ENCODE results near the gene FILIP1L. TPM values are rescaled to one million over a fixed set of nuclear protein-coding genes. Genes with fewer than 3 reads are reported as not detected.

FILIP1L gene
- total and polyA plus RNA-seq, 2 of the 13 experiments (the other 11 are each of a cell fraction or from before 2014, with no cell fraction given), result 8.1 to 187 TPM

DNA sequence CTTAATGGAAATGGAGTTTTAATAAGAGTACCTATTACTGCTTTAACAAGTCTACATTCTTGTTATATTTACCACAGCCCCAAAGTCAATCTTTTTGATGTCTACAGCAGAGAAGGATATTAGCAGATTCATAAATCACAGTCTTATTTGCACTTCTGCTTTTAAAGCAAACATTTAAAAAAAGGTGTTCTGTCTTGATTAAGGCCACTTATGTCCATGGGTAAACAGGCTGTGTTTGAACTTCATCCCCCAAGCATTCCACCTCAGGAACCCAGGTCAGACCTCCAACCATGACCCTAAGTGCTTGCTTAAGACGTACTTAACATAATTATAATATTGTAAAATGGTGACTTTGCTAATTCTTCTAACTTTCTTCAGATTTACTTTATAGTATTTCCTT, 183.2 kb downstream of the FILIP1L start (continued):
- TF ChIP-seq, protein P1, sequence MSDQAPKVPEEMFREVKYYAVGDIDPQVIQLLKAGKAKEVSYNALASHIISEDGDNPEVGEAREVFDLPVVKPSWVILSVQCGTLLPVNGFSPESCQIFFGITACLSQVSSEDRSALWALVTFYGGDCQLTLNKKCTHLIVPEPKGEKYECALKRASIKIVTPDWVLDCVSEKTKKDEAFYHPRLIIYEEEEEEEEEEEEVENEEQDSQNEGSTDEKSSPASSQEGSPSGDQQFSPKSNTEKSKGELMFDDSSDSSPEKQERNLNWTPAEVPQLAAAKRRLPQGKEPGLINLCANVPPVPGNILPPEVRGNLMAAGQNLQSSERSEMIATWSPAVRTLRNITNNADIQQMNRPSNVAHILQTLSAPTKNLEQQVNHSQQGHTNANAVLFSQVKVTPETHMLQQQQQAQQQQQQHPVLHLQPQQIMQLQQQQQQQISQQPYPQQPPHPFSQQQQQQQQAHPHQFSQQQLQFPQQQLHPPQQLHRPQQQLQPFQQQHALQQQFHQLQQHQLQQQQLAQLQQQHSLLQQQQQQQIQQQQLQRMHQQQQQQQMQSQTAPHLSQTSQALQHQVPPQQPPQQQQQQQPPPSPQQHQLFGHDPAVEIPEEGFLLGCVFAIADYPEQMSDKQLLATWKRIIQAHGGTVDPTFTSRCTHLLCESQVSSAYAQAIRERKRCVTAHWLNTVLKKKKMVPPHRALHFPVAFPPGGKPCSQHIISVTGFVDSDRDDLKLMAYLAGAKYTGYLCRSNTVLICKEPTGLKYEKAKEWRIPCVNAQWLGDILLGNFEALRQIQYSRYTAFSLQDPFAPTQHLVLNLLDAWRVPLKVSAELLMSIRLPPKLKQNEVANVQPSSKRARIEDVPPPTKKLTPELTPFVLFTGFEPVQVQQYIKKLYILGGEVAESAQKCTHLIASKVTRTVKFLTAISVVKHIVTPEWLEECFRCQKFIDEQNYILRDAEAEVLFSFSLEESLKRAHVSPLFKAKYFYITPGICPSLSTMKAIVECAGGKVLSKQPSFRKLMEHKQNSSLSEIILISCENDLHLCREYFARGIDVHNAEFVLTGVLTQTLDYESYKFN (CRISPR knock-in tag; conservative IDR thresholded peaks at IDR 0.05), result peak; percentile 66
- 0 out of 2 replicates have a peak, but pooled peaks have one; percentile 53 for TF ChIP-seq ARID2 (CRISPR knock-in tag; IDR thresholded peaks at IDR 0.05; ENCODE audit: borderline replicate concordance)
- no peak for TF ChIP-seq ATRX (CRISPR knock-in tag; IDR thresholded peaks at IDR 0.05; ENCODE audit: borderline replicate concordance)
- TF ChIP-seq HHEX (CRISPR knock-in tag; IDR thresholded peaks at IDR 0.05), result peak; percentile 94
- peak; percentile 33; the same call in 1 of the 2 replicates for TF ChIP-seq ETV5 (CRISPR knock-in tag; IDR thresholded peaks at IDR 0.05; ENCODE audit: borderline replicate concordance)
- TF ChIP-seq, protein P2, sequence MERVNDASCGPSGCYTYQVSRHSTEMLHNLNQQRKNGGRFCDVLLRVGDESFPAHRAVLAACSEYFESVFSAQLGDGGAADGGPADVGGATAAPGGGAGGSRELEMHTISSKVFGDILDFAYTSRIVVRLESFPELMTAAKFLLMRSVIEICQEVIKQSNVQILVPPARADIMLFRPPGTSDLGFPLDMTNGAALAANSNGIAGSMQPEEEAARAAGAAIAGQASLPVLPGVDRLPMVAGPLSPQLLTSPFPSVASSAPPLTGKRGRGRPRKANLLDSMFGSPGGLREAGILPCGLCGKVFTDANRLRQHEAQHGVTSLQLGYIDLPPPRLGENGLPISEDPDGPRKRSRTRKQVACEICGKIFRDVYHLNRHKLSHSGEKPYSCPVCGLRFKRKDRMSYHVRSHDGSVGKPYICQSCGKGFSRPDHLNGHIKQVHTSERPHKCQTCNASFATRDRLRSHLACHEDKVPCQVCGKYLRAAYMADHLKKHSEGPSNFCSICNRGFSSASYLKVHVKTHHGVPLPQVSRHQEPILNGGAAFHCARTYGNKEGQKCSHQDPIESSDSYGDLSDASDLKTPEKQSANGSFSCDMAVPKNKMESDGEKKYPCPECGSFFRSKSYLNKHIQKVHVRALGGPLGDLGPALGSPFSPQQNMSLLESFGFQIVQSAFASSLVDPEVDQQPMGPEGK (CRISPR knock-in tag; IDR thresholded peaks at IDR 0.05), result peak; percentile 29; the same call in 1 of the 2 replicates
- TF ChIP-seq SOX13 (IDR thresholded peaks at IDR 0.05), result 0 out of 2 replicates have a peak, but pooled peaks have one; percentile 38
- TF ChIP-seq SOX13 (CRISPR knock-in tag; conservative IDR thresholded peaks at IDR 0.05 in 1 of 2, IDR thresholded peaks at IDR 0.05 in 1 of 2), result peak in 1 of 2 experiments; percentile 79; a peak in 2 of 4 replicates
- TF ChIP-seq, protein P3, sequence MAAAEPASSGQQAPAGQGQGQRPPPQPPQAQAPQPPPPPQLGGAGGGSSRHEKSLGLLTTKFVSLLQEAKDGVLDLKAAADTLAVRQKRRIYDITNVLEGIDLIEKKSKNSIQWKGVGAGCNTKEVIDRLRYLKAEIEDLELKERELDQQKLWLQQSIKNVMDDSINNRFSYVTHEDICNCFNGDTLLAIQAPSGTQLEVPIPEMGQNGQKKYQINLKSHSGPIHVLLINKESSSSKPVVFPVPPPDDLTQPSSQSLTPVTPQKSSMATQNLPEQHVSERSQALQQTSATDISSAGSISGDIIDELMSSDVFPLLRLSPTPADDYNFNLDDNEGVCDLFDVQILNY (CRISPR knock-in tag; conservative IDR thresholded peaks at IDR 0.05), result no peak
- no peak for TF ChIP-seq ZFY (CRISPR knock-in tag; IDR thresholded peaks at IDR 0.05)
- TF ChIP-seq CENPBD1 (CRISPR knock-in tag; IDR thresholded peaks at IDR 0.05; ENCODE audit: borderline replicate concordance, low read depth), result no peak
- peak; percentile 50; the same call in 1 of the 2 replicates for TF ChIP-seq POGZ (CRISPR knock-in tag; IDR thresholded peaks at IDR 0.05)
- TF ChIP-seq ATF2 (CRISPR knock-in tag; IDR thresholded peaks at IDR 0.05), result 0 out of 2 replicates have a peak, but pooled peaks have one; percentile 19
- 0 out of 2 replicates have a peak, but pooled peaks have one; percentile 70 for TF ChIP-seq MIXL1 (CRISPR knock-in tag; IDR thresholded peaks at IDR 0.05)
- TF ChIP-seq RARA (CRISPR knock-in tag; IDR thresholded peaks at IDR 0.05), result peak; percentile 85
- TF ChIP-seq TARDBP (CRISPR knock-in tag; IDR thresholded peaks at IDR 0.05), result peak; percentile 52; the same call in 1 of the 2 replicates
- TF ChIP-seq KAT7 (CRISPR knock-in tag; IDR thresholded peaks at IDR 0.05; ENCODE audit: borderline replicate concordance), result no peak

All from HepG2 (cell line).